AG08396 (cell line): Measurements from ENCODE around the gene RAE1.

Experiments used
- DNase-seq: peaks from one replicate; pipeline ENCODE4 v3.0.0; 2012; ENCODE audit warnings: low spot score, mixed read lengths

Gene RAE1

DNA sequence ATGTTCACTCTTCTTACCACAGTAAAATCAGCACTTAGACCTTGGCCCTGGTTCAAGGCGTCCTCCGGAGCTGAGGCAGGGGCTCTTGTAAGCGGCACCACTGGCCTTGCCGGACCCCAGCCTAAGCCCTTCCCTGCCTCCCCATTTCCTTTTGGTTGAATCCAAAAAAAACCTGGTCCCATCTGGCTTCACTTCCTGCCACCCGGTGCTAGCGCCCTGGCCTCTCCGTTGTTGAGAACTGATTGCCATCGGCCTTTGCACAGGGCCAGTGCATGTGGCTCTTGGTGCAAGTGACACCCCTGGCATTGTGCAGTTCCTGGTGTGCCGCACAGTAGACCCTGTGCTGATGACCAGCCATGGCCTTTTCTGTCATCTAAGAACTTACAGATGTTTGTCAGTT lies 21.1 kb downstream of the RAE1 start:
- DNase-seq = no peak

DNA sequence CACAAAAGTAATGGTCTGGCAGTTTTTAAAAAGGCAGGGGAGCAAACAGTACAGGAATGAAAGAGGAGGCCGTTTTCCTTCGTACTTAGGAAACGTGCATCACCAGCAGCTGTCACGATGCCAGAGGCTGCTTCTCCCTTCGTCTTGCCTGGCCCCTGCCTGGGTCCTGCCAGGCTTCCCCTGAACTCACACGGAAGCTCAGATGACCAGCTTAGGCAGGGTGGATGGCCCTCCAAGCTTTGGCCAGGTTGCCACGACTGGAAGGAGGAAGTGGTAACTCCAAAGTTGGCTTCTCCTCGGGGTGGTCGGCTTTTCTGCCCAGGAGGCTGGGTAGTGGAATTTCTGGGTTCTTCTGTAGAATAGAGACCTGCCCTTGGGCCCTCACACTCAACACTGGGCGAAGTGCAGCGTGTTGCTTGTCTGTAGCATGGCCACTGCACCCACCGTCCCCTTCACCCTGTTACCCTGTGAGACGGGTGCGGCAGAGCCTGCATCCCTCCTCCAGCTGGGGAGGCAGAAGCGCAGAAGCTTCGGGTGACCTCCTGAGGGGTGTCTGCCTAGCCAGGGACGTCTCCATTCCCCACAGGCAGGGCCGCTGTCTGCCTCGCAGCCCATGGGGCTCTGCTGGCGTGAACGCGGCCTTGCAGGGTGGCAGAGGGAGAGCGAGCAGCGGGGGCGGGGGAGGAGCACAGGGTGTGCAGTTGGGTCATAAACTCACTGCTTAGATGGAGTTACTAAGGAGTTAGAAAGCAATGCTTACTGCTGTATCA lies 21.7 kb downstream of the RAE1 start:
- no peak for DNase-seq

- no peak for DNase-seq
These were observed 23.4 kb downstream of the RAE1 start for GRCh38 chr20:57374343-57374930.

DNA sequence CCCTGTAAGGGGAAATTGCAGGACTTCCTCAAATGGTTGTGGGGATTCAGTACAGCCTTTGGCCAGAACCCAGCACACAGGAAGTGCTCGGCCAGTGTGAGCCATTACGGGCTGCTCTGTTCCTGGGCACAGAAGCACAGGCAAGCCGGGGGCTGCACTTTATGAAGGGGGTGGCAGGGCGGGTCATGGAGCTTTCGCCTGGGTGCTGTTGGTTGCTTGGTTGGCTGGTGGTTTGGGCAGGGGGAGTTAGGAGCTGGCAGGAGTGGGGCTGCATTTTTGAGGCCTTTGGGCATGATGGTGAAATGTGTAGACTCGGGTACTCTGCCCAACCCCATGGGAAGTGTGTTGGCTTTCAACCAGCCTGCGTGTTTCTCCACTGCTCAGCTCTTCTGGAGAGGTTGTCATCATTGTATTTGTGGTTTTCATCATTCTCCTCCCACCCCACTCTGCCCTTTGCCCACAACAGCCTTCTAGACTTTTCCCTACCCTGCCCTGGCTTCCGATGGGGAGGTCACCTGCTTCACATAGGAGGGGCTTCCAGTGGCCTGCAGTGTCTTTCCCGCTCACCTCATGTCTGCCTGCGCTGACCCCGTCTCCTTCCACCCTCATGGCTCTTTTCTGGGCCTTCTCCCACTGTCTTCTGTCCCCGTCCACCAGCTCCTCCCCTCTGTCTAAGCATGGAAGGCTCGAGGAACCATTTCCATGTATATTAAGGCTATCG lies 24.0 kb downstream of the RAE1 start:
- no peak for DNase-seq

GRCh38 chr20:57375652-57376230 lies 24.7 kb downstream of the RAE1 start:
- no peak for DNase-seq

DNA sequence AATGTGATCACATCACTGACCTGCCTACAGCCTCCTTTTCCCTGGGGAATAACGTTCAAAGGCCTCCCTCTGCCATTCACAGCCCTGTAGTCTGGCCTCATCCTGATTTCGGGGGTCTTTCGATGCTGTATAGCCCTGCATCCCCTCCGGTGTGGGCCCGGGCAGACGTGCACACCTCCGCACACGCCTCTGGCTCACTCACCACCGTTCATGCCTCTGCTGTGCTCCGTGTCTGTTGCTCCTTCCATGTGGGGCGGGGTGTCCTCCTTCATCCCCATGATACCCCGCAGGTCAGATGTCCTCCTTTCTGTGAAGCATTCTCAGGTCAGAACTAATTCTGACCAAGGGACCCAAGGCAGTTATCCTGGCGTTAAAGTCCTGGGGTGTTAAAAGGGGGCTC lies 26.3 kb downstream of the RAE1 start:
- no peak for DNase-seq

DNA sequence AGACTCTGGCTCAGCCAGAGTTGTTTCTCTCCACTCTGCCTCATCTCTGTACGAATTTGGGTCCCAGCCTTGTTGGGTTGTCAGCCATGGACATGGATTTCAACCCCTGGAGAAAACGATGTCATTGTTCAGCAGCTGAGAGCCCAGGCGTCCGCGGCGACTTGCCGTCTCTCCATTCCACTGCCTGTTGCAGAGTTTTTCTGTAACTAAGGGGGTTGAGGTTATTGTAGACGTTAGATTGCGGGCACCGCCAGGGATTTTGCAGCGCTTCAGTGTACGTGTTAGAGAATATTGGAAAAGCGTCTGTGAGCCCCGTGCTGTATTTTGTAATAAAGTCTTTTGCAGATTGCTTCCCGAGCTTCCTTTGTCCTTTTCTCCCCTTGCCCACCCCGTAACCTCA lies 27.1 kb downstream of the RAE1 start:
- DNase-seq = no peak

- DNase-seq = no peak
These were observed 27.7 kb downstream of the RAE1 start for GRCh38 chr20:57378646-57379262.

GRCh38 chr20:57379263-57379647 lies 28.2 kb downstream of the RAE1 start:
- DNase-seq = no peak

GRCh38 chr20:57380081-57380750 lies 29.2 kb downstream of the RAE1 start:
- no peak for DNase-seq

DNA sequence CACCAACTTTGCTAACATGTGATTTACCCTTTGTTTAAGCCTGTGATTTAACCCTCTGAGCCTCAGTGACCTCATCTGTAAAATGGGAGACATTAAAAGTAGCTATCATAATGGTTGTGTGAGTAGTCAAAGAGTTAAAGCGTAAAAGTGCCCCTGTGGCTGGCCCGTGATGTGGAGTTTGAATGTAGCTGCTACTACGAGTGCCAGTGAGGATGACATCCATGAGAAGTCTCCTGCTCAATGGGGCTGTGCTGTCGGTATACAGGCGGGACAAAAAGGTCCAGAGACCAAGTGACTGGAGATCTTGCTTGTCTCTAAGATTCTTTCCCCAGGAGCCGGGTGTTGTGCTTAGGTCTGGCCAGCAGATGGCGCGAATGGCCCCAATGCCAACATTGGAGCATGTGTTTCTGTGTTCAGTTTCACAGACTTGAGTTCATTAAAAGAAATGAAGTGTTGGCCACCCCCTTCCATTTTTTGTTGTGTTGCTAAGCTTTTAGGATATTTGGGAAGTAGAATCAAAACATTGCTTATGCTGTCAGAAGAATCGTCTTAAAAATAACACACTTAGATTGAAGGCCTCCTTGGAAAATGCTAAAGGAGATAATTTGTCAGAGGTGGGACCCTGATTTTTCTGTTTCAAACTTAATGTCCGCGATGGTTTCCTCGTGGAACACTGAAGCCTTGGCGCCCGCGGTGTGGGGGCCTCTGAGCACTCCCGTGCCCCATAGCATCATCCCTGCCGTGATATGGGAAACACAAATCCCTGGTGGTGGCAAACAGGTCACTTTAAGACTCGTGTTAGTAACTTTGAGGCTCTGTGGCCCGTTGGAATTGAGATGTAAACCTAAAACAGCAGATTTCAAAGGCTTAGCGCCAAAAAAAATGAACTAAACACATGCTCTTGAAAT lies 30.8 kb downstream of the RAE1 start:
- DNase-seq = peak; percentile 89

DNA sequence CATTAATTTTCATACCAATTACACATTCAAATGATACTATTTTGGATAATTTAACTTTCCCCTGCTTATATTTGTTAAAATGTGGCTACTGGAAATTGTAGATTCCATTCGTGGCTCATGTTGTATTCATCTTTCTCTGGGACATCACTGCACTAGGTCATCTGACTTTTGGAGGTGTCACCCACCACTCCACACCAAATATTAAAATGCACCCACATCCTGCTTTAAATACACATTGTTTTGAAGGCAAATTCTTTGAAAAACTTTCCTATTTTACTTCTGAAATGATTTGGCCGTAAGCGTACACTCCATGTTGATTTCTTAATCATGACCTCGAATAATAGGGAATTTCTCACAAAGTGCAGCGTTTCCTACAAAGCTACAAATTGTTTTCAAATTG lies 31.5 kb downstream of the RAE1 start:
- DNase-seq = no peak

- no peak for DNase-seq
These were observed 32.6 kb downstream of the RAE1 start for GRCh38 chr20:57383447-57384347.

DNA sequence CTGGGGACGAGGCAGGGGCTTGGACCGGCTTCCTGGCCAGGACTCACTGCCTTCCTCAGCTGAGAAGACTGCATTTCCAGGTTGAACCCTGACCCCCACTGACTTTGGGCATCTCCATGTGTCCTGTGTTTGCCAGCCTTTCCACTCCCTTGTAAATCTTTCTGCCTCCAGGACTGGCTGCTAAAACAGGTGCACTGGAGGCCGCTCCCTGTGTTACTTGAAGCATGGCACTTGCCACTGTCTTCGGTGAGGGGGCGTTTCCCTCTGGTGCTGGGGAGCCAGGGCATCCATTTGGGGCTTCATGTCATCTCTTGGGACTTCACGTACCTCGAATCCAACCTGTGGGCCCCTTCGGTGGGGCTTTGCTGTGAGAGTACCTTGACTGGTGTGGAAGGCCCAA lies 33.4 kb downstream of the RAE1 start:
- no peak for DNase-seq

DNA sequence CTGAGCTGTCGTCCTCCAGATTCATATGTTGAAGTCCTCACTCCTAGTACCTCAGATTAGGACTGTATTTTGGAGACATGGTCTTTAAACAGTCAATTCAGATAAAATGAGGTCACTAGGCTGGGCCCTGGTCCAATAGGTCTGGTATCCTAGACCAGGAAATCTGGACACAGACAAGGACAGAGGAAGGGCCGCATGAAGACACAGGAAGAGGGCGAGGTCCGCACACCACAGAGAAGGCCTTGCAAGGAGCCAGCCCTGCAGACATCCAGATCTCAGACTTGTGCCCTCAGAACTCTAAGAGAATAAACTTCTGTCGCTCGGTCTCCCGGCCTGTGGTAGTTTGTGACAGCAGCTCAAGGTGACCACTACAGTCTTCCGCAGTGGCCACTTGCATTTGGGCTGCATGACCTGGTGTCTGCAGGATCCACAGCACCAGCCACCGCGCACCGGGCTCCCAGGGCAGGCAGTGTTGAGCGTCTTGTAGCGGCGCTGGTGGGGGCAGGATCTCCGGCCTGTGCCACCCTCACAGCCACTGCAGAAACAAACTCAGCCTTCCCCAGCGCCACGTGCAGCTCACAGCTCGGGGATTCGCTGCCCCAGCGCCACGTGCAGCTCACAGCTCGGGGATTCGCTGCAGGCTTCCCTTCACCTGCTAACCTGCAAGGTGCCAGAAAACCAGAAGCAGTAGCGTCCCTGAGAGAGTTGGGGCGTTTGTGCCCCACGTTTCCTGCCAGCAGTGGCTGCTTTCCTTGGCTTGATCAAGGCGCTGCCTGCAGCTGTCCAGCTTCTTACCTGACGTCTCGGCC lies 34.1 kb downstream of the RAE1 start:
- no peak for DNase-seq

GRCh38 chr20:57385940-57386339 lies 34.9 kb downstream of the RAE1 start:
- DNase-seq = no peak

- no peak for DNase-seq
These were observed 35.7 kb downstream of the RAE1 start for GRCh38 chr20:57386762-57387161.

GRCh38 chr20:57387463-57387862 lies 36.4 kb downstream of the RAE1 start:
- DNase-seq = no peak

DNA sequence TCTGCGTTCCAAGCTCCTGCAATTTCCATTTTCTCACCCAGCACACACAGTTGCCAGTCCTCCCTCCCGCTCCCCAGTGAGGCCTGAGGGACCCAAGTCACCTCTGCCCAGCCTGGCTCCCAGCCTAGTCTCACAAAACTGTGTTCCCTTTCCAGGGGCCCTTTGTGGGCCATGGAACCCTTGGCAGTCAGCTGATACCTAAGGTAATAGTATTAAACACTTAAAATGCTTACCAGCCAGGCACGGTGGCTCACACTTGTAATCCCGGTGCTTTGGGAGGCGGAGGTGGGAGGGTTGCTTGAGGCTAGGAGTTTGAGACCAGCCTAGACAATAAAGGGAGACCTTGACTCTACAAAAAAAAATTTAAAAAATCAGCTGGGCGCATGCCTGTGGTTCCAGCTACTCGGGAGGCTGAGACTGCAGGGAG lies 36.9 kb downstream of the RAE1 start:
- DNase-seq = no peak
